ENCODE measurements around the gene SYT1.
A peak's percentile ranks its signal among the peaks of the same experiment; 100 is the strongest.

SYT1 gene

DNA sequence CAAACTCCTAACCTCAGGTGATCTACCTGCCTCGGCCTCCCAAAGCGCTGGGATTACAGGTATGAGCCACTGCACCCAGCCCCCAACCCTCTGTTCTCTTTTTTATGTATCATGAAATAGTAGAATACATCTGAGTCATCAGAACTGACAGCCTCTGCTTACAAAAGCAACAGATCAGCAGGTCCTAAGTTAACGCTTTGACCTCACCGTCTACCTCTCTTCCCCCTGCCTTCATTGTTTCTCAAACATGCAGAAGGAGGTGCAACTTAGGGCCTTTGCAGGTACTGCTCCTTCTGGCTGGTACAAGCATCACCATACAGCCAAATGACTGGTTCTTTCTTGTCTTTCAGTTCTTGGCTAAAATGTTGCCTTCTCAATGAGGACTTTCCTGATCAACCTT is 577.0 kb downstream of the SYT1 start:
- no peak for DNase-seq (ENCODE audit: low spot score)

DNA sequence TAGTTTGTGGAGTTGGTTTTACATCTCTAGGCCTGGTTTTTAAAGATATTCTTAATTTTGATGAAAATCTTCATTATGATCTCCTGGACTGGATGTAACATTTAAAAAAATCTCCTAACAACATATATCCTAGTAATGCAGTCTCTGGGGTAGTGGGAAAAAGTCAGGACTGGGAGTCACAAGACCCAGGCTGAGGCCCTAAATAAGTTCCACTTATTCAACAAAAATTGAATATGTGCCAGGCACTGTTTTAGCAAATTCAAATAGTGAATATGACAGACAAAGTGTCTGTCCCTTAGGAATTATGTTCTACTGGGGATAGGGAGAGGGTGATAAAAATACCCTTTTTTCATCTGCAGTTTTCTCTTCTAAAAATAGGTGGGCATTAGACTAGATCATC is 577.8 kb downstream of the SYT1 start:
- no peak for DNase-seq (ENCODE audit: low spot score)

DNA sequence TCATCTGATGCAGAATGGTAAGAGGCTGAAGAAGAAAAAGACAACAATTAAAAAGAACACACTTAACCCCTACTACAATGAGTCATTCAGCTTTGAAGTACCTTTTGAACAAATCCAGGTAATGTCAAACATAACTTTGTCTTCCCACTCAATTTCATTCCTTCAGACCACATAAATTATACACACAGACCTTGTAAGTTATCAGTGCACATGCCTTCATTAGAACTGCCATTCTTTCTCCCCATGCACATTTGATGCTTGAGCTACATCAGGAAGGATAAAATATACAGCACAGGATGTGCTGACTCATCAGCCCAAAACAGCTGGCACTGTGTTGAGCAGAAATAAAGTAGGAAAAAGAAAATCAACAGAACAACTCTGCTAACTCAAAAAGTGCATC is 579.5 kb downstream of the SYT1 start:
- DNase-seq (ENCODE audit: low spot score): no peak

DNA sequence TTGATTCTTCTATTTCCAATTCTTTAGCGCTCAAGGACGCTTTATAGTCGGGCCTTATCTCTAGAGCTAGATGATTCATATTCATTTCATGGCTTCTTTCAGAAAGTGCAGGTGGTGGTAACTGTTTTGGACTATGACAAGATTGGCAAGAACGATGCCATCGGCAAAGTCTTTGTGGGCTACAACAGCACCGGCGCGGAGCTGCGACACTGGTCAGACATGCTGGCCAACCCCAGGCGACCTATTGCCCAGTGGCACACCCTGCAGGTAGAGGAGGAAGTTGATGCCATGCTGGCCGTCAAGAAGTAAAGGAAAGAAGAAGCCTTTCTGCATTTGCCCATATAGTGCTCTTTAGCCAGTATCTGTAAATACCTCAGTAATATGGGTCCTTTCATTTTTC is 584.2 kb downstream of the SYT1 start:
- no peak for DNase-seq (ENCODE audit: low spot score)

DNA sequence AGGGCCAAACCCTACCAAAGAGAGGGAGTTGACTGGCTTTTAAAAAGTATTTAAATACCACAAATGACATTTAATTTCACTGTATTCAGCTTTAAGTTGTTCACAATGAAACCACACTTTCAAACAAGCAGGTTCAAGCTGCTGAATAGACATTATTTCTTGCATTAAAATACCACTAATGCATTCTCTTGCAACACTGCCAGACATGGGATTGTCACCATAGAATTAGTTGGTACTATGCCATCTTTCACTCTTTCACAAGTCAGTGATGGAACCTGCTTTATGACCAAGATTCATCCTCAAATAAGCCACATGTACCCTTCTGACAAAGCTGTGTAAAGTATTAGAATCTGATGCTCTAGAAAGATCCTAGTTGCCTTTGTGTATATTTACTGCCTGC is 586.8 kb downstream of the SYT1 start:
- no peak for DNase-seq (ENCODE audit: low spot score)

DNA sequence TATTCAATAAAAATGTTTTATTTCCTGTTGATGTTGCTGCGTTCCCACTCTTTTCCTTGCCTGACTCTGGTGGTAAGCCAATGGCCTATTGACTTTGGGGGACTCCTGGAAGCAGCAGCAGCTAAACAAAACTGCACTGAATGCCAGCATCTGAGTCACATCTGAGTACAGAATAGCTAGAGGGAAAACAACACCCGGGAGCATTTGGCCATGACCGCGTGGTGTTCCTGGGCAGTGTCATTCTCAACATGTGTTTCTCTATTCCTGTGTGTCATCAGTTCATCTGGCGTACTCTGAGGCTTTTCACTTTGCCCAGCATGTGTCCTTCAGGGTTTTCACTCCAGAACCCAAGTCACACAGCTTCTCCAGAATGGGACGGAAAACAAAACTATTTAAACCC is 587.4 kb downstream of the SYT1 start:
- DNase-seq (ENCODE audit: low spot score): no peak

DNA sequence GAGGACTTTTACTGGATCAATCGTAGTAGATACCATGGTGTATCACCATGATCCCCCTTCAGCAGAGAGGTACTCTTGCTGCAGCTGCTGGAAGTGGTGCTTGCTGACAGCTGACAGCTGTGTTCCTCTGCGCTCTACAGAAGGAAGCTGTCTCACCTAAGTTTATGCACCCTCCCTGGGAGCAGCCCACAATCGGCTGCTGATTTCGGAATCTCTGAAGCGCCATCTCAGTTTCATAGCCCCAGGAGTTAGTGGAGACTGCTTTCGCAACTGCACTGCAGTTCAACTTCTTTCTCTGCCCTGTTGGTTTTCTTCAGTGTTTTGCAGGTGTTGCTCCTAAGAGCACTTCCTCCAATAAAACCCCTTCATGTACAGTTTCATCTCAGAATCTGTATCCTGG is 588.3 kb downstream of the SYT1 start:
- DNase-seq (ENCODE audit: low spot score): no peak

DNA sequence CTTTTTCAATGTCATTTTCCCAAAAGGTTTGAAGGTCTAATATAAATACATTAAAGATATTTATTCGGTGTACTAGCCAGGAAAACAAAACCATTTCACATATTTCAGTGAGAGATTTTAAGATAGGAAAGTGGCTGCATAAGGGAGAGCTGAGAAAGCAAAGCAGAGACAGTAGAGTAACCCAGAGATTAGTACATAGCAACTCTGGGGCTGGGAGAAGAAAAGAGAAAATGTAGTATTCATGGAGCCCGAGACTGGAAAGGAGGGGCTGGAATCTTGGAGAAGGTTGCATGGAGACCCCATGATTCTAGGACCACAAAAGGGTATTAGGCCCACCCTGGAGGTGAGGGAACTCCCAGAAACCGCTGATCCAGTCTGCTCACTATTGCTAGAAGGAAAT is 589.2 kb downstream of the SYT1 start:
- no peak for DNase-seq (ENCODE audit: low spot score)

DNA sequence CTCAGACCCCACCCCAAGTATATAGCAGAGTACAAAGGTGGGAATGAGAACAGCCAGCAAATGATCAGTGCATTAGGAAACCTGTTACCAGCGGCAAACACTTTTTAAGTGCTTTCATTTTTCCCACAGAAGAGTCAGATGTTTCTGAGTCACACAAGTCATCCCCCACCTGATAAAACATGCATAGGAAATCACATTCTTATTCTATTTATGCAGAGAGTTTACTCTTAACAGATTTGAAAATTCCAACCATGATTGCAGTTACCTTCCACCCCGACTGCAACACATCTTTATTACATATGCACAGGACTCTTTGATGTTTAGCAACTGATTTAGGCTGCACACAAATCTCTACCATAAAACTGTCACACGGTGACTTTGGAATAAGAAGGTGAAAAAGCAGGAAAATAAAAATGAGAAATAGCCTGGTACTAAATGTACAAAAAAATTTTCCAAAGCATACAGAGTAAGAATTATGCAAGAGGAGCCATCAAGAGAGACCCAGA is 589.8 kb downstream of the SYT1 start:
- no peak for DNase-seq (ENCODE audit: low spot score)

DNA sequence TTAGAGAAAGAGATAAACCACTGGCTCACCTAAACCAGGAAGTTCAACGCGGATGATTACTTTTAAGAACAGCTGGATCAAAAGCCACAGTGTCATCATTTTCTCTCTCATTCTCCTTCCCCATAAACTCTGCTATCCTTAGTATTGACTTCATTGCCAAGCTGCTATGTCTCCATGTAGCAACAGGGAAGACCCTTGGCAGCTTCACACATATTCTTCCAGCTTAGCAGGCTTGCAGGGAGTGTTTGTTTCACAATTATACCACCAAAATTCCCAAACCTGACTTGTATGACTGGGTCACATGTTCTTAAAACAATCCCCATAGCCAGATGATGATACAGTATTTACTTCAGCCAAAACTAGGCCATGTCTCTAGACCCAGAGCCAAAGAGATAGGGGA is 590.7 kb downstream of the SYT1 start:
- no peak for DNase-seq (ENCODE audit: low spot score)

DNA sequence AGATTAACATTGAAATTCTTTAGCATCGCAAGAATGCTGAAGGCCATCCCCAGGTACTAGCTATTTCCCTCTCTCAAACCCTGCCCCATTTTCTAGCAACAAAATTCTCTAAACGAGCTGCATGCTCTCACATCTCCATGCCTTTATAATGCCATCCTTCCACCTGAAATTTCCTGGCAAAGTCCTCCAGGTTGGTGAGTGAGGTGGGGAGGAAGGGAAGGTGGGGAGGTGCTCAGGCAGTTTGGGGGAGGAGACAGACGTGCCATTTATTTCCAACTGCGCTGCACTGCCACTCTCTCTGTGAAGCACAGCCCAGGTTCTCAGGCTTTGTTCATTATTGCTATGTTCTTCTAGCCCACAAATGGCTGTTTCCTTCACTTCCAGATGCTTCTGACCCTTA is 617.7 kb downstream of the SYT1 start:
- DNase-seq (ENCODE audit: low spot score): peak; percentile 13

DNA sequence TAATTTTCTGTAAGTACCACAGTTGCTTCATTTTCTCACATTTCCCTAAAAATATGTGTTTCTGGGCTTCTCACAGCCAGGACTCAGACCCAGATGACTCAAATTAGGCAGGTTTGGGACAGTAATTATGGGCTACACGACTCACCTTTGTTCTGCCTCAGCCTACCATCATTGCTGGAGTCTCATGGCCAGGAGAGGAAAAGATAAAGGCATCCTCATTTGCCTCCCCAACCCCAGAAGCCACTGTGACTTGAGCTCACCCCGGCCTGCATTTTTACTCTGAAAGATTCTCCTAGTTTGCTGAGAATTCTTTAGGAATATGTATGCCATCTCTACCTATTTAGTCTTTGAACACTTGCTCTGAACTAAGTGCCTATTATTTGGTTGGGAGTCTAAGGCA is 618.3 kb downstream of the SYT1 start:
- DNase-seq (ENCODE audit: low spot score): no peak

DNA sequence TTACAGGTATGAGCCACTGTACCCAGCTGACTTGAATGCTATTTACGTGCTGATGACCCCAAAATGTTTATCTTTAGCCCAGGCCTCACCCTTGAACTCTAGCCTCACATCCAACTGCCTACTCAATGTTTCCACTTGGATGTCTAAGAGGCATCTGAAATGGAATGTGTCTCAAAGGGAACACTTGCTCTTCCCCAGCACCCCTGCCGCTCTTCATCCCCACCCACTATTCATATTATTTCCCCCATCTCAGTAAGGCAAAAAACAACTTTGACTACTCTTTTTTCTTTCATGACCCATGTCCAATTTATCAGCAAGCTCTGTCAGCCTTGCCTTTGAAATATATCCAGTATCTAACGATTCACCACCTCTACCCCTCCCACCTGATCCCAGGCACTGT is 621.6 kb downstream of the SYT1 start:
- no peak for DNase-seq (ENCODE audit: low spot score)

DNA sequence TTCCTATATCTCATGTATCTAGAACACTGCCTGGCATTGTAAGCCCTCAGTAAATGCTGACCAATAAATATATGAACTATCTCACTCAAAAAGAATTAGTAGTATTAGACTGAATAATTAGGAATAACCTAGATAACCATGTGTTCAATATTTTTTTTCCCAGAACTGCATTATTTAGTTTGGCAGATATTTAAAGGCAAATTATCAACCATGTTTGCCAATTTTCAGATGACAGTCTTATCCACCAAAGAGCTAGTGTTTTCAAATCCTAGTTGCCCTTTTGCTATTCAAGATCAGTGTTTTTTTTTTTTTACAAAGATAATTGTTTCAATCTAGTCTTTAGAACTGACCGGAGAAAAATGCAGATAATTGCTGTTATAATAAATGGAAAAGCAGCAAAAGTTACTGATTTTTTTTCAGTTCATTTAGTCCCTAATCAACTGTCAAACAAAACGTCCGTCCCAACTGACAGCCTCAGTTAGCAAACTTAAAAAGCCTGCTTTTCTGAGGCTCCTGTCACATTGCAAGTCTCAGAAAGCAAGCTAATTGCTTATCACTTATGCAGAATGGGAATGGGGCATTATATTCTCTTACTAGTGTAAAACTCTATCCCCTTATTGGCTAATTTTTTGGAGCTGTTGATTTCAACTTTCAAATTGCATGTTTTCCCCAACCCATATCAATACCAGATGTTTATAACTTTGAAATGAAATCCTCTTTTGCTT is 623.0 kb downstream of the SYT1 start:
- no peak for DNase-seq (ENCODE audit: low spot score)
